Measurements from ENCODE around the gene SMIM9. TPM values are rescaled to one million over a fixed set of nuclear protein-coding genes. Genes with fewer than 3 reads are reported as not detected.

SMIM9 gene
- total and polyA plus RNA-seq, 12 donors, result 0.28 to 0.47 (median 0.28) TPM; not detected in 9

DNA sequence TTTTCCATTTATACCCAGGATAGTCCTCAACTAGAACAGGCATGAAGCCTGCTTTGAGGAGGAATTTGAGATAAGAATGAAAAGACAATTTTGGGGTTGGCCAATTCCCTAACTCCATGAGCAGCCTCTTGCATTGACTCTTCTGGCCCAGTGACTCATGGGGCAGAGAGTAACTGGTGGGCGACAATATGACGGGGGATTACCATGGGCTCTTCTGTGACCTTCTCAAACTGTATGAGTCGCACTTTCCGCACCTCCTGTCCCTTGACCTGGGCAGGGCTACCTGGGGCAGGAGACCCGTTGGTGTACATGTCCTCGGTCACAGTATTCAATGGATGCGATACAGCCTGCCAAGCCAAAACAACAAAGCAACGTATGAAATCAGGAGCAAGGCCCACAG lies 42.5 kb downstream of the SMIM9 start:
- DNase-seq (no peak), ATAC-seq (no peak)
- Histone ChIP-seq H3K9me3 (no peaks in the 10 kb centered on the region), H3K4me1 (peaks cover 0 to 3% (median 0%) of the 10 kb centered on the region in 9 donors), H3K4me3 (no peak overlapping the region), H3K36me3 (peaks cover 0 to 19% (median 0%) of the 10 kb centered on the region in 9 donors), H3K27ac (no peak overlapping the region), H3K27me3 (no peaks in the 10 kb centered on the region)
- TF ChIP-seq, protein P1, sequence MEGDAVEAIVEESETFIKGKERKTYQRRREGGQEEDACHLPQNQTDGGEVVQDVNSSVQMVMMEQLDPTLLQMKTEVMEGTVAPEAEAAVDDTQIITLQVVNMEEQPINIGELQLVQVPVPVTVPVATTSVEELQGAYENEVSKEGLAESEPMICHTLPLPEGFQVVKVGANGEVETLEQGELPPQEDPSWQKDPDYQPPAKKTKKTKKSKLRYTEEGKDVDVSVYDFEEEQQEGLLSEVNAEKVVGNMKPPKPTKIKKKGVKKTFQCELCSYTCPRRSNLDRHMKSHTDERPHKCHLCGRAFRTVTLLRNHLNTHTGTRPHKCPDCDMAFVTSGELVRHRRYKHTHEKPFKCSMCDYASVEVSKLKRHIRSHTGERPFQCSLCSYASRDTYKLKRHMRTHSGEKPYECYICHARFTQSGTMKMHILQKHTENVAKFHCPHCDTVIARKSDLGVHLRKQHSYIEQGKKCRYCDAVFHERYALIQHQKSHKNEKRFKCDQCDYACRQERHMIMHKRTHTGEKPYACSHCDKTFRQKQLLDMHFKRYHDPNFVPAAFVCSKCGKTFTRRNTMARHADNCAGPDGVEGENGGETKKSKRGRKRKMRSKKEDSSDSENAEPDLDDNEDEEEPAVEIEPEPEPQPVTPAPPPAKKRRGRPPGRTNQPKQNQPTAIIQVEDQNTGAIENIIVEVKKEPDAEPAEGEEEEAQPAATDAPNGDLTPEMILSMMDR (IDR thresholded peaks at IDR 0.05), result no peak
- 92 to 96% methylated on average over 8 of the region's 8 CpGs for WGBS, 2 donors
- intact Hi-C loops (cut with DNase I), result no loop called here

DNA sequence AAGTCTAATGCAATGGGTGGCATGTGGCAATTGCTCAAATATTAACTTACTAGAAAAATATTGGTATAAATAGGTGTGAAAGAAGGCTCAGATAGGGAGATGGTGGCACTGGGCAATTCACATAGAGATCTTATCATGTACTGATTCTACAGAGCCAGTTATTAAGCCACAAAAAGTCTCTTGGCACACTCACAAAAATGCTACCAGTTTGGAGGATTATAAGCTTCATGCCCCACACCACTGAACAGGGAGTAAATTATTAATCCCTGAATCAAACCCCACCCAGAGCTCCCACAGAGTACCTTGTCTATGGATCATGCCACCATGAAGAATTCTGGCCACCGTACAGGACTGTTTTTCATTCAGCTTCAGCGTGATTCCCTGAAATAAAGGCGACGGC lies 43.0 kb downstream of the SMIM9 start:
- H3K36me3 ChIP-seq, result peaks cover 0 to 19% (median 0%) of the 10 kb centered on the region in 9 donors
- ATAC-seq (no peak), DNase-seq (no peak)
- no peaks in the 10 kb centered on the region for H3K9me3 ChIP-seq
- H3K27ac ChIP-seq, result no peak overlapping the region
- intact Hi-C loops (cut with DNase I), result no loop called here
- 67 to 75% methylated on average over 4 of the region's 4 CpGs for WGBS, 2 donors
- no peak overlapping the region for H3K4me3 ChIP-seq
- H3K4me1 ChIP-seq, result peaks cover 0 to 3% (median 0%) of the 10 kb centered on the region in 9 donors
- TF ChIP-seq, protein P1 (IDR thresholded peaks at IDR 0.05), result no peak
- no peaks in the 10 kb centered on the region for H3K27me3 ChIP-seq

DNA sequence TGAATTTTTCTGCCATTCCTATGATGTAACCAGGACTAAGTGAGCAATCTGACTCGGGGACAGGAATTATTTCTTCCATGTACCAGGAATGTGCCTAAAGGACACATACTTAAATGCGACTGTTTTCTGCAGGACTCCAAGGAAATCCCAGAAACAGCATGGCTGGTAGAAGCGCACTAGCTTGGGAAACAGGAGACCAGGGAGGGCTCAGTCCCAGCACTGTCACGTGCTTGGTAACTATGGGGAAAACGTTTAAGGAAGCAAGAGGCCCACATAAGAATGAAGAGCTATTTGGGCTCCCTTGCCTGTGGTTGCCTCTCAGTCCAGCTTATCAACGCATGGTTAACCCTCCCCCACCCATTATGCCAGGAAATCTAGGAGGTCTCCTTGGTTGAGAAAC lies 48.7 kb downstream of the SMIM9 start:
- Histone ChIP-seq H3K36me3 (peaks cover 0 to 42% (median 0%) of the 10 kb centered on the region in 9 donors), H3K27ac (no peak overlapping the region), H3K9me3 (no peaks in the 10 kb centered on the region), H3K27me3 (no peaks in the 10 kb centered on the region), H3K4me1 (no peaks in the 10 kb centered on the region), H3K4me3 (no peak overlapping the region)
- no peak for DNase-seq
- ATAC-seq, result no peak
- 52 to 55% methylated on average over 6 of the region's 6 CpGs for WGBS, 2 donors
- intact Hi-C loops (cut with DNase I), result no loop called here
- TF ChIP-seq, protein P1 (IDR thresholded peaks at IDR 0.05), result no peak

DNA sequence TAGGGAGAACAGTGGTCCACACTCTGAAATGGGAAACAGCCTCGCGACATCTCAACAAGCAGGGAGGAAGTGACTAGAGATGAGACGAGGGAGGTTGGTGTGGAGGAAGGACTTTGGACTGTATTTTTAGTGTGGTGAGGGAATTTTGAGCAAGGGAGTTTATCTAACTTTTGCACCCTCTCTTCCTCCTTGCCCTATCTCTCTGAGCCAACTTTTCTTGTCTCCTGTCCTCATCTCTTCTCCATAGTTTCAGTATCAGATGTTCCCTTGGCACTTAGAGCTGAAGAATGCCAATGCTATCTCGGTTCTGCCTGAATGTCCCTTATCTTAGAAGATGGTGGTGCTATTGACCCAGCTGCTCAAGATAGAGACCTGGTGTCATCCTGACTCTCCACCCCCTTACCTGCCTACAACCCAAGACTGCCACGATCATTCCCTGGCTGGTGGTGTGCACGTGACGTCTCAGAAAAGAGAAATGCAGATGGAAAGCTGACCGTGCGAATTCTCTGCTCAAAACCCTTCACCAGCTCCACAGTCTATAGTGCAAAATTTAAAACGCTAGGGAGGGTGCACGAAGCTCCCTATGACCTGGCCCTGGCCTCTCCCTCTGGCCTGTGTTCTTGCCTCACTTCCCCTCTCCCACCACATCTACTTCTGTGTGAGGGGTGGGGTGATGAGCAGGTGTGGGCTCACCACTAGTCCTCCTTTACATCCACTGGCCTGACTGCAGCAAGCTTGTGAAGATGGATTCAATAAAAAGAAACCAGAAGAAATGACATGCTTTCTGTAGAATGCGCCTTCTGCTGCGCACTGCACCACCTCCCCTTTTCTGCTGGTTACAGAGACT lies 50.1 kb downstream of the SMIM9 start:
- H3K27ac ChIP-seq, result peak overlapping the region in 1 of 10 donors; percentile 26
- H3K27me3 ChIP-seq, result no peaks in the 10 kb centered on the region
- TF ChIP-seq, protein P1 (IDR thresholded peaks at IDR 0.05), result no peak
- H3K4me1 ChIP-seq, result no peaks in the 10 kb centered on the region
- H3K9me3 ChIP-seq, result no peaks in the 10 kb centered on the region
- intact Hi-C loops (cut with DNase I), result no loop called here
- WGBS, 2 donors, result 89 to 93% methylated on average over 12 to 13 of the region's 13 CpGs
- ATAC-seq, result no peak
- DNase-seq, result no peak
- no peak overlapping the region for H3K4me3 ChIP-seq
- peaks cover 0 to 44% (median 0%) of the 10 kb centered on the region in 9 donors for H3K36me3 ChIP-seq

Measured in heart right ventricle (tissue), 16 donors.